Measurements from ENCODE around the gene ALOX15. TPM values are rescaled to one million over a fixed set of nuclear protein-coding genes. Genes with fewer than 3 reads are reported as not detected.

ALOX15 gene
- total and polyA plus RNA-seq, 10 of the 15 experiments (the other 5 are each of a cell fraction or from before 2014, with no cell fraction given) = 0.05 to 1.0 (median 0.24) TPM

GRCh38 chr17:4617090-4617489 lies 24.4 kb downstream of the ALOX15 start (continued):
- TF ChIP-seq CUX1 (IDR thresholded peaks at IDR 0.05; ENCODE audit: insufficient replicate concordance, low read depth, low read length) (no peak), KDM1A (IDR thresholded peaks at IDR 0.05; ENCODE audit: borderline replicate concordance) (no peak), DPF2 (IDR thresholded peaks at IDR 0.05) (no peak), TARDBP (IDR thresholded peaks at IDR 0.05; ENCODE audit: borderline replicate concordance) (no peak), ZNF207 (IDR thresholded peaks at IDR 0.05; ENCODE audit: borderline replicate concordance) (no peak), CBFB (IDR thresholded peaks at IDR 0.05; ENCODE audit: low read depth) (no peak)
- TF ChIP-seq, protein P1, sequence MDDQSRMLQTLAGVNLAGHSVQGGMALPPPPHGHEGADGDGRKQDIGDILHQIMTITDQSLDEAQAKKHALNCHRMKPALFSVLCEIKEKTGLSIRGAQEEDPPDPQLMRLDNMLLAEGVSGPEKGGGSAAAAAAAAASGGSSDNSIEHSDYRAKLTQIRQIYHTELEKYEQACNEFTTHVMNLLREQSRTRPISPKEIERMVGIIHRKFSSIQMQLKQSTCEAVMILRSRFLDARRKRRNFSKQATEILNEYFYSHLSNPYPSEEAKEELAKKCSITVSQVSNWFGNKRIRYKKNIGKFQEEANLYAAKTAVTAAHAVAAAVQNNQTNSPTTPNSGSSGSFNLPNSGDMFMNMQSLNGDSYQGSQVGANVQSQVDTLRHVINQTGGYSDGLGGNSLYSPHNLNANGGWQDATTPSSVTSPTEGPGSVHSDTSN (IDR thresholded peaks at IDR 0.05; ENCODE audit: insufficient replicate concordance, low read depth, low read length) = no peak
- TF ChIP-seq, protein P2, sequence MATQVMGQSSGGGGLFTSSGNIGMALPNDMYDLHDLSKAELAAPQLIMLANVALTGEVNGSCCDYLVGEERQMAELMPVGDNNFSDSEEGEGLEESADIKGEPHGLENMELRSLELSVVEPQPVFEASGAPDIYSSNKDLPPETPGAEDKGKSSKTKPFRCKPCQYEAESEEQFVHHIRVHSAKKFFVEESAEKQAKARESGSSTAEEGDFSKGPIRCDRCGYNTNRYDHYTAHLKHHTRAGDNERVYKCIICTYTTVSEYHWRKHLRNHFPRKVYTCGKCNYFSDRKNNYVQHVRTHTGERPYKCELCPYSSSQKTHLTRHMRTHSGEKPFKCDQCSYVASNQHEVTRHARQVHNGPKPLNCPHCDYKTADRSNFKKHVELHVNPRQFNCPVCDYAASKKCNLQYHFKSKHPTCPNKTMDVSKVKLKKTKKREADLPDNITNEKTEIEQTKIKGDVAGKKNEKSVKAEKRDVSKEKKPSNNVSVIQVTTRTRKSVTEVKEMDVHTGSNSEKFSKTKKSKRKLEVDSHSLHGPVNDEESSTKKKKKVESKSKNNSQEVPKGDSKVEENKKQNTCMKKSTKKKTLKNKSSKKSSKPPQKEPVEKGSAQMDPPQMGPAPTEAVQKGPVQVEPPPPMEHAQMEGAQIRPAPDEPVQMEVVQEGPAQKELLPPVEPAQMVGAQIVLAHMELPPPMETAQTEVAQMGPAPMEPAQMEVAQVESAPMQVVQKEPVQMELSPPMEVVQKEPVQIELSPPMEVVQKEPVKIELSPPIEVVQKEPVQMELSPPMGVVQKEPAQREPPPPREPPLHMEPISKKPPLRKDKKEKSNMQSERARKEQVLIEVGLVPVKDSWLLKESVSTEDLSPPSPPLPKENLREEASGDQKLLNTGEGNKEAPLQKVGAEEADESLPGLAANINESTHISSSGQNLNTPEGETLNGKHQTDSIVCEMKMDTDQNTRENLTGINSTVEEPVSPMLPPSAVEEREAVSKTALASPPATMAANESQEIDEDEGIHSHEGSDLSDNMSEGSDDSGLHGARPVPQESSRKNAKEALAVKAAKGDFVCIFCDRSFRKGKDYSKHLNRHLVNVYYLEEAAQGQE (IDR thresholded peaks at IDR 0.05; ENCODE audit: low read depth, low read length) = no peak
